OCI-LY7 (cell line): ENCODE measurements around the gene DCC. TPM values are rescaled to one million over a fixed set of nuclear protein-coding genes. Genes with fewer than 3 reads are reported as not detected.

Source experiments
- BruUV-seq: library from RNA; stranded (reverse); fragments of 400-500 nt; replicated peaks from 2 replicates; lab custom pipeline; 2021; lab: Mats Ljungman, UMichigan
- CTCF ChIA-PET: fragments of 300-600 bp; sonication (Branson Sonifier 250); formaldehyde crosslinking; loops from one replicate; lab custom pipeline; 2022; ENCODE audit warnings: antibody characterized with exemption; ENCODE audit not compliant: unreplicated experiment; lab: Charles Lee
- POLR2A ChIA-PET: fragments of 300-600 bp; sonication (Branson Sonifier 250); formaldehyde crosslinking; loops from one replicate; lab custom pipeline; 2022; ENCODE audit warnings: antibody characterized with exemption; lab: Charles Lee
- DNase-seq: peaks from one replicate; pipeline ENCODE4 v3.0.0-alpha.2; 2015; ENCODE audit warnings: low spot score
- H2AFZ ChIP-seq: fragments of 200-600 bp; sonication (generic), shearing (Covaris generic); 2 replicates; pipeline ENCODE4 v1.6.1; 2014; ENCODE audit warnings: mild to moderate bottlenecking, antibody characterized with exemption, low read length, moderate library complexity
- H3K27ac ChIP-seq: fragments of 200-600 bp; sonication (generic); 2 replicates; pipeline ENCODE4 v1.5.1; 2014; ENCODE audit warnings: mixed run types, low read depth, mild to moderate bottlenecking, moderate library complexity, low read length, inconsistent platforms; ENCODE audit not compliant: poor library complexity, severe bottlenecking
- H3K36me3 ChIP-seq: fragments of 200-600 bp; sonication (generic); 2 replicates; pipeline ENCODE4 v1.6.1; 2014; ENCODE audit warnings: mild to moderate bottlenecking, antibody characterized with exemption, low read length, moderate library complexity, mixed read lengths; ENCODE audit not compliant: insufficient read depth
- H3K4me1 ChIP-seq: fragments of 200-600 bp; sonication (generic); 2 replicates; pipeline ENCODE4 v1.5.1; 2014; ENCODE audit warnings: mild to moderate bottlenecking, low read length; ENCODE audit not compliant: insufficient read depth, poor library complexity, severe bottlenecking
- H3K4me2 ChIP-seq: fragments of 200-600 bp; sonication (generic); 2 replicates; pipeline ENCODE4 v1.6.1; 2014; ENCODE audit warnings: mild to moderate bottlenecking, low read length
- H3K4me3 ChIP-seq: fragments of 200-600 bp; sonication (generic); 2 replicates; pipeline ENCODE4 v1.5.1; 2014; ENCODE audit warnings: mild to moderate bottlenecking, low read depth, low read length; ENCODE audit not compliant: poor library complexity, severe bottlenecking
- H3K79me2 ChIP-seq: fragments of 200-600 bp; sonication (generic); 2 replicates; pipeline ENCODE4 v1.6.1; 2016; ENCODE audit warnings: low read depth, mild to moderate bottlenecking, low read length, moderate library complexity, mixed read lengths; ENCODE audit not compliant: insufficient read depth
- H3K9me2 ChIP-seq: fragments of 200-600 bp; sonication (generic); 2 replicates; pipeline ENCODE4 v1.6.1; 2016; ENCODE audit warnings: mild to moderate bottlenecking, low read length, mixed read lengths; ENCODE audit not compliant: insufficient read depth
- H3K9me3 ChIP-seq: fragments of 200-600 bp; sonication (generic); 2 replicates; pipeline ENCODE4 v1.6.1; 2014; ENCODE audit warnings: mild to moderate bottlenecking, mixed run types, low read length, mixed read lengths
- H4K20me1 ChIP-seq: fragments of 200-600 bp; sonication (generic); 2 replicates; pipeline ENCODE4 v1.6.1; 2014; ENCODE audit warnings: mild to moderate bottlenecking, antibody characterized with exemption, low read length, moderate library complexity, mixed read lengths; ENCODE audit not compliant: insufficient read depth
- EZH2phosphoT487 ChIP-seq: fragments of 200-600 bp; sonication (generic); IDR thresholded peaks from 2 replicates; pipeline ENCODE4 v1.6.1; 2018; ENCODE audit warnings: low read depth, borderline replicate concordance, mild to moderate bottlenecking, mixed run types, antibody characterized with exemption, low read length, moderate library complexity, mixed read lengths
- intact Hi-C: fragments of 100-400 bp; cut with micrococcal nuclease; formaldehyde crosslinking; loops from one replicate; pipeline ENCODE4 v1.10.0; 2022; ENCODE audit not compliant: unreplicated experiment
- total RNA-seq, 2 experiments: library from RNA; depleted of rRNA in 1 of 2; stranded (reverse); fragments of >200 nt in 1 of 2; shearing (Covaris generic) in 1 of 2; gene quantifications; 2 replicates each; pipeline ENCODE4 v1.2.3, GENCODE V29; 2014 to 2022
- TF ChIP-seq, protein P1 (sequence below): fragments of 200-600 bp; sonication (generic); conservative IDR thresholded peaks from 2 replicates; pipeline ENCODE4 v1.5.1; 2014; ENCODE audit warnings: mild to moderate bottlenecking, antibody characterized with exemption, low read length, moderate library complexity, mixed read lengths

Gene DCC
- total RNA-seq, 2 experiments from 2014 or later = not detected

DNA sequence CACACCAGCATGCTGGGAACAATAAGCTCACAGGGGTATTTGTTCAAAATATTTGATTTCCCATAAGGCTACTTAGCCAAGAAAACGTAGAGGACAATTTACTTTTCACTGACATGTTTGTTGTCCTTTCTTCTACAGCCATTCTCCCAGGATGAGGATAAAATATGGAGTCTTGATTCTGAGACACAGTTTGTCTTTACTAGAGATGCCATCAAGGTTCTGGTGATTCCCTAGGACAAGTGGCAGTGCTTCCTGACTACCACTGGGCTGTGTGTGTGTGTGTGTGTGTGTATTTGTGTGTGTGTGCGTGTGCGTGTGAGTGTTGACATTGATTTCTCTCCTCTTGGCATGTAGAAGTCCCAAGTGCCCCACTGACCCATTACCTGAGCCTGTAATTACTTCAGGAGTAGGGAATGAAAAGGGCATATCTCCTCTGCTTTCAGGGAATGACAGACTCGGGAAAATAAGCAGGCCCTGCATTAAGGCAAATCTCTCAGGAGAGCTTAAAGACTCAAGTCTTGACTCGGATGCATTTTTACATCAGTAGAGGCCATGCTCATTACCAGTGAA is 761.6 kb downstream of the DCC start:
- H3K4me2 ChIP-seq = no peak overlapping the region
- no peaks in the 10 kb centered on the region for H4K20me1 ChIP-seq
- H3K9me2 ChIP-seq = no peaks in the 10 kb centered on the region
- H3K36me3 ChIP-seq = no peaks in the 10 kb centered on the region
- no peaks in the 10 kb centered on the region for H3K9me3 ChIP-seq
- intact Hi-C loops = no loop called here
- no peak for TF ChIP-seq EZH2phosphoT487
- TF ChIP-seq, protein P1, sequence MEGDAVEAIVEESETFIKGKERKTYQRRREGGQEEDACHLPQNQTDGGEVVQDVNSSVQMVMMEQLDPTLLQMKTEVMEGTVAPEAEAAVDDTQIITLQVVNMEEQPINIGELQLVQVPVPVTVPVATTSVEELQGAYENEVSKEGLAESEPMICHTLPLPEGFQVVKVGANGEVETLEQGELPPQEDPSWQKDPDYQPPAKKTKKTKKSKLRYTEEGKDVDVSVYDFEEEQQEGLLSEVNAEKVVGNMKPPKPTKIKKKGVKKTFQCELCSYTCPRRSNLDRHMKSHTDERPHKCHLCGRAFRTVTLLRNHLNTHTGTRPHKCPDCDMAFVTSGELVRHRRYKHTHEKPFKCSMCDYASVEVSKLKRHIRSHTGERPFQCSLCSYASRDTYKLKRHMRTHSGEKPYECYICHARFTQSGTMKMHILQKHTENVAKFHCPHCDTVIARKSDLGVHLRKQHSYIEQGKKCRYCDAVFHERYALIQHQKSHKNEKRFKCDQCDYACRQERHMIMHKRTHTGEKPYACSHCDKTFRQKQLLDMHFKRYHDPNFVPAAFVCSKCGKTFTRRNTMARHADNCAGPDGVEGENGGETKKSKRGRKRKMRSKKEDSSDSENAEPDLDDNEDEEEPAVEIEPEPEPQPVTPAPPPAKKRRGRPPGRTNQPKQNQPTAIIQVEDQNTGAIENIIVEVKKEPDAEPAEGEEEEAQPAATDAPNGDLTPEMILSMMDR = no peak
- ChIA-PET CTCF (no interaction called here), POLR2A (no interaction called here)
- no peak overlapping the region for H3K27ac ChIP-seq
- BruUV-seq = no TSS peak
- no peaks in the 10 kb centered on the region for H3K79me2 ChIP-seq
- H3K4me1 ChIP-seq = no peaks in the 10 kb centered on the region
- DNase-seq = no peak
- H3K4me3 ChIP-seq = no peak overlapping the region
- no peak overlapping the region for H2AFZ ChIP-seq

GRCh38 chr18:53114441-53114840 is 774.4 kb downstream of the DCC start:
- no peaks in the 10 kb centered on the region for H3K9me2 ChIP-seq
- BruUV-seq = no TSS peak
- no peak overlapping the region for H3K27ac ChIP-seq
- POLR2A ChIA-PET = no interaction called here
- no peak for DNase-seq
- no peaks in the 10 kb centered on the region for H3K4me1 ChIP-seq
- H2AFZ ChIP-seq = no peak overlapping the region
- no peaks in the 10 kb centered on the region for H4K20me1 ChIP-seq
- H3K36me3 ChIP-seq = no peaks in the 10 kb centered on the region
- H3K4me3 ChIP-seq = no peak overlapping the region
- H3K9me3 ChIP-seq = no peaks in the 10 kb centered on the region
- no peak overlapping the region for H3K4me2 ChIP-seq
- CTCF ChIA-PET = no interaction called here
- no peaks in the 10 kb centered on the region for H3K79me2 ChIP-seq
- TF ChIP-seq EZH2phosphoT487 = no peak
- TF ChIP-seq, protein P1 = no peak
- intact Hi-C loops = no loop called here

DNA sequence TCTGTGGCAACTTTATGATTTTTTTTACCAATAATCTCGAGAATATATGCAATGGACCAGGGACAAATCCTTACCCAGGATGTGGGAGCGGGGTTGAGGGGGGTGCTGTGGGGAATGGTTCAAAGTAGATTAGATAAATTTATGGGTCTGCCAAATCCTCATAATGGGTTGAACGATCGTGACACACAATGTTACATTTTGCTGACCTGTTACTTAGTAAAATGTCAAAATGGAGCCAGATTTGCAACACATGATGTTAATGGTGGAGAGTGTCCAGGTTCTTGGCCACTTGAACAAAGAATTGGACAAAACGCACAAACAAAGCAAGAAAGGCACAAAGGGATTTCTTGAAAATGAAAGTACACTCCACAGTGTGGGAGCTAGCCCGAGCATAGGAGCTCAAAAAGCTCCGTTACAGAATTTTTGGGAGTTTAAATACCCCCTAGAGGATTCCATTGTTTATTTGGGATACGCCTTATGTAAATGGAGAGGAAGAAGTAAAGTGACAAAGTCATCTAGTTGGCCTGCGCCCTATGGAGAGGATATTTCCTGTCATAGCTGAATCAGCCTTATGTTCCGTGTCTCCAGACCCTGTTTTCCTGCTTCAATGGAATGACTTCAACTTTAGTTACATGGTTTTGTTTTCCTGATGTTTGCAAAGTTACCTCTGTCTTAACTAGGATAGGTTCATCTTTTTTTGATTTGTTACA is 776.0 kb downstream of the DCC start:
- Histone ChIP-seq H3K9me2 (no peaks in the 10 kb centered on the region), H4K20me1 (no peaks in the 10 kb centered on the region), H3K4me1 (no peaks in the 10 kb centered on the region), H3K79me2 (no peaks in the 10 kb centered on the region), H3K27ac (no peak overlapping the region), H3K4me2 (no peak overlapping the region), H3K36me3 (no peaks in the 10 kb centered on the region), H3K4me3 (no peak overlapping the region), H2AFZ (no peak overlapping the region), H3K9me3 (no peaks in the 10 kb centered on the region)
- intact Hi-C loops = no loop called here
- DNase-seq = no peak
- ChIA-PET CTCF (no interaction called here), POLR2A (interaction anchor here (0.8 kb wide), 1 partner anchor 11 kb away, joined by 3 read pairs; no protein-coding TSS in a partner anchor)
- no TSS peak for BruUV-seq
- no peak for TF ChIP-seq EZH2phosphoT487
- TF ChIP-seq, protein P1 = no peak
